GM19239 (cell line): ENCODE measurements around the gene OSCP1.
A peak's percentile ranks its signal among the peaks of the same experiment; 100 is the strongest.
"Not testable (repeated sequence)": the region's sequence is repeated elsewhere in the genome, so short reads cannot be mapped to it uniquely, and the experiment has no call there.

Source experiments
- DNase-seq: peaks from one replicate; pipeline ENCODE4 v3.0.0; 2011; ENCODE audit warnings: low spot score; ENCODE audit not compliant: insufficient read length
- FAIRE-seq: peaks from 2 replicates; lab custom pipeline; 2011; peaks lifted over from hg19 to GRCh38; lab: Jason Lieb, UNC

OSCP1 gene

GRCh38 chr1:36450270-36450918, at the start of gene OSCP1:
Gene OSCP1 (minus strand): TSS chr1:36450451. CDS start chr1:36450369, 82 bp downstream.
- DNase-seq = peak; percentile 97

GRCh38 chr1:36497207-36497606, 47.0 kb upstream of the OSCP1 start:
- DNase-seq = no peak
- no peak for FAIRE-seq

More at GRCh38 chr1:36450270-36450918, at the start of gene OSCP1:
- FAIRE-seq = peak; percentile 100

GRCh38 chr1:36494971-36495370, 44.7 kb upstream of the OSCP1 start:
- DNase-seq (no peak), FAIRE-seq (no peak)

GRCh38 chr1:36493524-36493923, 43.3 kb upstream of the OSCP1 start:
- DNase-seq (no peak), FAIRE-seq (no peak)

- DNase-seq (no peak), FAIRE-seq (no peak)
These were observed 42.2 kb upstream of the OSCP1 start for GRCh38 chr1:36492491-36492890.

- not testable (repeated sequence) for DNase-seq, FAIRE-seq
These were observed 39.2 kb upstream of the OSCP1 start for GRCh38 chr1:36489258-36490051.

- FAIRE-seq = no peak
- no peak for DNase-seq
These were observed 37.7 kb upstream of the OSCP1 start for GRCh38 chr1:36487906-36488305.

- FAIRE-seq = not testable (repeated sequence)
These were observed 37.1 kb upstream of the OSCP1 start for GRCh38 chr1:36487336-36487725.

GRCh38 chr1:36486439-36487335, 36.4 kb upstream of the OSCP1 start:
- no peak for DNase-seq
- no peak for FAIRE-seq

More at GRCh38 chr1:36487336-36487725, 37.1 kb upstream of the OSCP1 start:
- DNase-seq = not testable (repeated sequence)

- no peak for DNase-seq
- FAIRE-seq = no peak
These were observed 35.8 kb upstream of the OSCP1 start for GRCh38 chr1:36486093-36486438.

GRCh38 chr1:36484099-36484498, 33.8 kb upstream of the OSCP1 start:
- FAIRE-seq (no peak), DNase-seq (no peak)

GRCh38 chr1:36482724-36483388, 32.6 kb upstream of the OSCP1 start, which contains the start of gene CSF3R:
Gene CSF3R (minus strand): TSS chr1:36482913. CDS start chr1:36479496, 3,417 bp downstream.
- FAIRE-seq = no peak
- no peak for DNase-seq

GRCh38 chr1:36481771-36482723, 31.8 kb upstream of the OSCP1 start:
- DNase-seq (no peak), FAIRE-seq (no peak)

GRCh38 chr1:36481091-36481490, 30.8 kb upstream of the OSCP1 start:
- DNase-seq (no peak), FAIRE-seq (no peak)

- no peak for DNase-seq
These were observed 29.9 kb upstream of the OSCP1 start for GRCh38 chr1:36480161-36480560.

GRCh38 chr1:36479505-36480051, 29.3 kb upstream of the OSCP1 start:
- no peak for DNase-seq
- no peak for FAIRE-seq

More at GRCh38 chr1:36480161-36480560, 29.9 kb upstream of the OSCP1 start:
- FAIRE-seq = no peak

GRCh38 chr1:36477615-36478014, 27.4 kb upstream of the OSCP1 start:
- FAIRE-seq, DNase-seq: not testable (repeated sequence)

GRCh38 chr1:36476945-36477344, 26.7 kb upstream of the OSCP1 start:
- FAIRE-seq (no peak), DNase-seq (no peak)
